PC-3 (cell line): ENCODE measurements around the gene PRDM2. TPM values are rescaled to one million over a fixed set of nuclear protein-coding genes. Genes with fewer than 3 reads are reported as not detected.

Experiments
- ATAC-seq: fragments of 200-7000 bp; cut with Tn5 transposase; 2 replicates; pipeline ENCODE4 v1.9.1; 2020; ENCODE audit warnings: mild to moderate bottlenecking, moderate library complexity
- BruUV-seq: library from RNA; stranded (reverse); fragments of 400-500 nt; replicated peaks from 2 replicates; lab custom pipeline; 2021; lab: Mats Ljungman, UMichigan
- CTCF ChIA-PET: fragments of 300-600 bp; sonication (Branson Sonifier 250); formaldehyde crosslinking; loops from one replicate; lab custom pipeline; 2022; ENCODE audit warnings: antibody characterized with exemption; lab: Charles Lee
- POLR2A ChIA-PET: fragments of 300-600 bp; sonication (Branson Sonifier 250); formaldehyde crosslinking; loops from one replicate; lab custom pipeline; 2022; ENCODE audit warnings: antibody characterized with exemption; ENCODE audit not compliant: unreplicated experiment; lab: Charles Lee
- DNase-seq: peaks from one replicate; pipeline ENCODE4 v3.0.0-alpha.2; 2015
- H2AFZ ChIP-seq: fragments of 300-600 bp; sonication (generic); 2 replicates; pipeline ENCODE4 v1.6.0; 2016; ENCODE audit warnings: antibody characterized with exemption, low read length
- H3F3A ChIP-seq: fragments of 300-600 bp; sonication (generic); one replicate; pipeline ENCODE4 v1.6.0; 2017; ENCODE audit warnings: antibody characterized with exemption, low read length, control low read depth, mild to moderate bottlenecking; ENCODE audit not compliant: unreplicated experiment
- H3K27ac ChIP-seq: fragments of 300-600 bp; sonication (generic); 2 replicates; pipeline ENCODE4 v1.5.1; 2016; ENCODE audit warnings: mild to moderate bottlenecking, low read length
- H3K27me3 ChIP-seq: fragments of 300-600 bp; sonication (generic); 2 replicates; pipeline ENCODE4 v1.6.1; 2016; ENCODE audit warnings: low read length, mixed read lengths
- H3K36me3 ChIP-seq: fragments of 300-600 bp; sonication (generic); 2 replicates; pipeline ENCODE4 v1.6.1; 2016; ENCODE audit warnings: low read depth, mixed run types, low read length, mixed read lengths
- H3K4me1 ChIP-seq: fragments of 300-600 bp; sonication (generic); 2 replicates; pipeline ENCODE4 v1.5.1; 2016; ENCODE audit warnings: low read length; ENCODE audit not compliant: insufficient read depth
- H3K4me2 ChIP-seq: fragments of 300-600 bp; sonication (generic); 2 replicates; pipeline ENCODE4 v1.6.0; 2016; ENCODE audit warnings: low read length
- H3K4me3 ChIP-seq: fragments of 300-600 bp; sonication (generic); 2 replicates; pipeline ENCODE4 v1.5.1; 2016; ENCODE audit warnings: mild to moderate bottlenecking, low read length, mixed read lengths
- H3K79me2 ChIP-seq: fragments of 300-600 bp; sonication (generic); 2 replicates; pipeline ENCODE4 v1.6.1; 2017; ENCODE audit warnings: low read length, mixed read lengths
- H3K9ac ChIP-seq: fragments of 300-600 bp; sonication (generic); 2 replicates; pipeline ENCODE4 v1.6.0; 2016; ENCODE audit warnings: mild to moderate bottlenecking, low read length
- H3K9me2 ChIP-seq: fragments of 300-600 bp; sonication (generic); replicated peaks from 2 replicates; pipeline ENCODE4 v1.6.1; 2016; ENCODE audit warnings: mixed run types, low read length, mixed read lengths
- H3K9me3 ChIP-seq: fragments of 300-600 bp; sonication (generic); 2 replicates; pipeline ENCODE4 v1.6.1; 2016; ENCODE audit warnings: low read length, mixed read lengths
- H4K20me1 ChIP-seq: fragments of 300-600 bp; sonication (generic); 2 replicates; pipeline ENCODE4 v1.6.1; 2016; ENCODE audit warnings: low read length, mixed read lengths
- CTCF ChIP-seq: fragments of 300-600 bp; sonication (generic); conservative IDR thresholded peaks from 2 replicates; pipeline ENCODE4 v1.5.1; 2017; ENCODE audit warnings: antibody characterized with exemption, low read depth, mild to moderate bottlenecking, low read length
- EZH2 ChIP-seq: fragments of 300-600 bp; sonication (generic); IDR thresholded peaks from one replicate; pipeline ENCODE4 v1.6.1; 2017; ENCODE audit warnings: antibody characterized with exemption, mild to moderate bottlenecking, low read length; ENCODE audit not compliant: unreplicated experiment
- EZH2phosphoT487 ChIP-seq: fragments of 300-600 bp; sonication (generic); IDR thresholded peaks from 2 replicates; pipeline ENCODE4 v1.6.1; 2018; ENCODE audit warnings: mild to moderate bottlenecking, antibody characterized with exemption, low read length, borderline replicate concordance
- intact Hi-C: fragments of 100-400 bp; cut with micrococcal nuclease; formaldehyde crosslinking; loops from 2 replicates; pipeline ENCODE4 v1.9.0; 2023
- total RNA-seq: library from RNA; depleted of rRNA; stranded (reverse); fragments of >200 nt; gene quantifications from 2 replicates; pipeline ENCODE4 v1.2.3, GENCODE V29; 2014

Gene PRDM2
- total RNA-seq, 1 experiment from 2014 or later: 9.4 TPM

- H3K36me3 ChIP-seq: no peaks in the 10 kb centered on the region
- BruUV-seq: no TSS peak
- H3K4me1 ChIP-seq: no peaks in the 10 kb centered on the region
- H3K27ac ChIP-seq: no peak overlapping the region
- H3K9me3 ChIP-seq: no peaks in the 10 kb centered on the region
- no peak overlapping the region for H3K4me3 ChIP-seq
- H3K9ac ChIP-seq: no peak overlapping the region
- no peaks in the 10 kb centered on the region for H3K9me2 ChIP-seq
- CTCF ChIA-PET: no interaction called here
- DNase-seq (no peak), ATAC-seq (no peak)
- H3K4me2 ChIP-seq: no peak overlapping the region
- no peaks in the 10 kb centered on the region for H3K27me3 ChIP-seq
- no peak overlapping the region for H2AFZ ChIP-seq
- H3K79me2 ChIP-seq: no peaks in the 10 kb centered on the region
- POLR2A ChIA-PET: no interaction called here
- no peaks in the 10 kb centered on the region for H4K20me1 ChIP-seq
- TF ChIP-seq CTCF: no peak
- TF ChIP-seq EZH2: no peak
- TF ChIP-seq EZH2phosphoT487: no peak
- H3F3A ChIP-seq: no peaks in the 10 kb centered on the region
- intact Hi-C loops: no loop called here
Observed at GRCh38 chr1:13681921-13682320, 18.1 kb upstream of the PRDM2 start.

DNA sequence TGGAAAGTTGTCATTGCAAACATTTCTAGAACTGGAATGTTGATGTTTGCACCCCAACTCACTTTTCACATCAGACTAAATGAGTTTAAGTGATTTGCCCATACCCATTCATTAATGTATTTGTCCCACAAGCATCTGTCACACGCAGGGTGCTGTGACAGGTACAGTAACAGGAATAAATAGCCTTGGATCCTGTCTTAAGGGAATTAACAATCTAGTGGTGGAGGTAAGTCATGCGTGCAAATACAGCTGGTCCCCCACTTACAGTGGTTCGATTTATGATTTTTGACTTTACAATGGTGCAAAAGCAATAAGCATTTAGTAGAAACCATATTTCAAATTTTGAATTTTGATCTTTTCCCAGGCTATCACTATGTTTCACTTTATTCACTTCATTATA, 17.5 kb upstream of the PRDM2 start:
- Histone ChIP-seq H3F3A (no peaks in the 10 kb centered on the region), H2AFZ (no peak overlapping the region), H3K9me2 (no peaks in the 10 kb centered on the region), H3K36me3 (no peaks in the 10 kb centered on the region), H4K20me1 (no peaks in the 10 kb centered on the region), H3K9me3 (no peaks in the 10 kb centered on the region), H3K4me1 (no peaks in the 10 kb centered on the region), H3K4me3 (no peak overlapping the region), H3K79me2 (no peaks in the 10 kb centered on the region), H3K27ac (no peak overlapping the region), H3K4me2 (no peak overlapping the region), H3K27me3 (no peaks in the 10 kb centered on the region), H3K9ac (no peak overlapping the region)
- TF ChIP-seq EZH2 (no peak), CTCF (no peak), EZH2phosphoT487 (no peak)
- CTCF ChIA-PET: no interaction called here
- no peak for ATAC-seq
- DNase-seq: no peak
- POLR2A ChIA-PET: no interaction called here
- intact Hi-C loops: no loop called here
- BruUV-seq: no TSS peak

GRCh38 chr1:13683206-13683605, 16.8 kb upstream of the PRDM2 start:
- CTCF ChIA-PET: no interaction called here
- BruUV-seq: no TSS peak
- no peaks in the 10 kb centered on the region for H4K20me1 ChIP-seq

More at GRCh38 chr1:13683206-13683605, 16.8 kb upstream of the PRDM2 start:
- H3K4me2 ChIP-seq: no peak overlapping the region
- no peak for DNase-seq
- no peak for ATAC-seq
- no peaks in the 10 kb centered on the region for H3K9me3 ChIP-seq
- H3K4me1 ChIP-seq: no peaks in the 10 kb centered on the region
- H3K27me3 ChIP-seq: peaks cover 5% of the 10 kb centered on the region; the same call in 1 of the 2 replicates
- no peaks in the 10 kb centered on the region for H3K9me2 ChIP-seq
- no peak overlapping the region for H3K4me3 ChIP-seq
- POLR2A ChIA-PET: no interaction called here
- no peaks in the 10 kb centered on the region for H3K79me2 ChIP-seq
- intact Hi-C loops: no loop called here
- H3F3A ChIP-seq: no peaks in the 10 kb centered on the region
- H3K27ac ChIP-seq: no peak overlapping the region
- TF ChIP-seq EZH2phosphoT487 (no peak), EZH2 (no peak), CTCF (no peak)
- H2AFZ ChIP-seq: no peak overlapping the region
- H3K9ac ChIP-seq: no peak overlapping the region
- no peaks in the 10 kb centered on the region for H3K36me3 ChIP-seq
